Gastroesophageal sphincter (tissue), 3 donors: ENCODE measurements around the gene MAP3K4.

ENCODE experiments used
- CTCF ChIP-seq, 4 experiments: fragments of 200-600 bp in 2 of 4; fragments of 450-650 bp in 2 of 4; sonication (generic) in 1 of 4; IDR thresholded peaks; one replicate each; pipeline ENCODE4 v1.5.1; 2017 to 2019; ENCODE audit warnings: antibody characterized with exemption in 4 of 4, mild to moderate bottlenecking in 2 of 4, moderate library complexity in 2 of 4
- EP300 ChIP-seq: sonication (generic); formaldehyde crosslinking; IDR thresholded peaks from one replicate; pipeline ENCODE4 v1.6.1; 2017; ENCODE audit warnings: antibody characterized with exemption, mild to moderate bottlenecking
- POLR2A ChIP-seq, 2 donors: fragments of 450-650 bp; IDR thresholded peaks; one replicate each; pipeline ENCODE4 v1.6.1; 2017; ENCODE audit warnings: antibody characterized with exemption in 2 of 2, mild to moderate bottlenecking in 2 of 2, moderate library complexity in 1 of 2
- POLR2AphosphoS5 ChIP-seq: sonication (generic); formaldehyde crosslinking; IDR thresholded peaks from one replicate; pipeline ENCODE4 v1.6.1; 2017; ENCODE audit warnings: antibody characterized with exemption

- TF ChIP-seq CTCF (IDR thresholded peaks at IDR 0.05) = no peak
- TF ChIP-seq POLR2A (IDR thresholded peaks at IDR 0.05) = no peak
- TF ChIP-seq EP300 = no peak
- TF ChIP-seq POLR2AphosphoS5 = no peak
These were observed 16.4 kb upstream of the MAP3K4 start for GRCh38 chr6:160975162-160975561.
